ENCODE results near the gene FAM107B.

The FAM107B gene

GRCh38 chr10:14526326-14526725, 248.4 kb downstream of the FAM107B start:
- no peak overlapping the region for H3K4me3 ChIP-seq (ENCODE audit: low read depth, low read length)
- TF ChIP-seq CTCF (IDR thresholded peaks at IDR 0.05; ENCODE audit: low read depth, low read length) = no peak

GRCh38 chr10:14524691-14525324, 249.9 kb downstream of the FAM107B start:
- no peak overlapping the region for H3K4me3 ChIP-seq (ENCODE audit: low read depth, low read length)
- TF ChIP-seq CTCF (IDR thresholded peaks at IDR 0.05; ENCODE audit: low read depth, low read length) = no peak

GRCh38 chr10:14523286-14523685, 251.4 kb downstream of the FAM107B start:
- no peak for TF ChIP-seq CTCF (IDR thresholded peaks at IDR 0.05; ENCODE audit: low read depth, low read length)
- H3K4me3 ChIP-seq (ENCODE audit: low read depth, low read length) = no peak overlapping the region

- H3K4me3 ChIP-seq (ENCODE audit: low read depth, low read length) = no peak overlapping the region
- no peak for TF ChIP-seq CTCF (IDR thresholded peaks at IDR 0.05; ENCODE audit: low read depth, low read length)
These were observed 254.9 kb downstream of the FAM107B start for GRCh38 chr10:14519785-14520184.

- no peak overlapping the region for H3K4me3 ChIP-seq (ENCODE audit: low read depth, low read length)
- TF ChIP-seq CTCF (IDR thresholded peaks at IDR 0.05; ENCODE audit: low read depth, low read length) = no peak
These were observed 256.5 kb downstream of the FAM107B start for GRCh38 chr10:14518149-14518548.

GRCh38 chr10:14513123-14513522, 261.6 kb downstream of the FAM107B start:
- H3K4me3 ChIP-seq (ENCODE audit: low read depth, low read length) = no peak overlapping the region
- no peak for TF ChIP-seq CTCF (IDR thresholded peaks at IDR 0.05; ENCODE audit: low read depth, low read length)

- TF ChIP-seq CTCF (IDR thresholded peaks at IDR 0.05; ENCODE audit: low read depth, low read length) = no peak
- H3K4me3 ChIP-seq (ENCODE audit: low read depth, low read length) = no peak overlapping the region
These were observed 264.4 kb downstream of the FAM107B start for GRCh38 chr10:14510346-14510745.

Data from WI38 (cell line).